Measurements from ENCODE around the gene ARL15.
"Not testable (repeated sequence)": the region's sequence is repeated elsewhere in the genome, so short reads cannot be mapped to it uniquely, and the experiment has no call there.

Gene ARL15

DNA sequence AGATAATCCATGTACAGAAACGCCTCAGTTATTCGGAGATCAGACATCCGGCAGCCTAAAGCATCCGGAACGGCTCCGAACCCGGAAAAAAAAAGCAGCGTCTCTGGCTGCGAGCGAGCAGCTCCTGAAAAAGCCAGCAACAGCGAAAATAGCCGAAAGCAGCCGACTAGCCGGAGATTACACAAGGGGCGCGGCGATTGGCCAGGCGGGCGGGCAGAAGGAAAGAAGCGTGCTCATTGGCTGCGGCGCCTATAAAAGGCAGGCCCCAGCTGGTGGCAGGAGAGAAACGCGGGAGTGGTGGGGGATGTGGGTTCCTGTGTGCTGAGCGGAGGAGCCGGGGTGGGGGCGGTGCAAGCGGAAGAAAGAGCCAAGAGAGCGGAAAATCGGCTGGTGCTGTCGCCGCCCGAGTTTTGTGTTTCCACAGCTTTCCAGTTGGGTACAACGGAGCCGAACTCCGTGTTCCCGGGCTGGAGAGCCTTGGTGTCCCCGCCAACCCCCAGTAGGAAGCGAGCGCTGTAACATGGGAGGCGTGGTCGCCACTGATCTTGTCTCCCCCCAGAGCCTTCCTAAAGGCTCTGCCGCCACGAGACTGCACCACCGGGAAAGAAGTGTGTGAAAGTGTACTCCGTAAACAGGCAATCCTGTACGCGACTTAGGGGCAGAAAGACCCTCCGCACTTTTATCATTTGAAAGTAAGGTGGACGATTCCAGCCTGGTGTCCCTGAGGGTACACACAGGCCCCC is at the start of gene ARL15:
ARL15 (minus strand) TSS at position 141 of the 743 bp plus-strand sequence.
- peak; percentile 97 to 100 (median 99) for DNase-seq
- intact Hi-C loops (cut with DNase I), result no loop called here

DNA sequence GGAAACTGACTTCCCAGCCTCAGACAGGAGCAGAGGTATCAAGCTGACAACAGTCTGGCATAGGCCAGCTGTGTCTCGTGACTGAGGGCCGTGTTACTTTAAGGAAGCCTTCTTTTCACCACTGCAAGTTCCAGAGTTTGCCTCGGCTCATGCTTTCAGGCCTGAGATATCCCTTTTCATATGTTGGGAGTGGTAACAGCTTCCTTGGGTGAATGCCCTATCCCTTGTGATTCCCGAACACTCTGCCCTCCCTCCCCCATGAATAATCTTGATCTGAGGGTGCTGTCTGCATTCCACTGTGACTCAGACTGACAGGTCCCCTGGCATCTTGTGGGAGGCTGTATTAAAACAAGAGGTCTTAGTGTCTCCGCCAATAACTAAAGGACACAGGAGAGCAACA is 49.7 kb upstream of the ARL15 start:
- no peak for DNase-seq
- intact Hi-C loops (cut with DNase I), result no loop called here

DNA sequence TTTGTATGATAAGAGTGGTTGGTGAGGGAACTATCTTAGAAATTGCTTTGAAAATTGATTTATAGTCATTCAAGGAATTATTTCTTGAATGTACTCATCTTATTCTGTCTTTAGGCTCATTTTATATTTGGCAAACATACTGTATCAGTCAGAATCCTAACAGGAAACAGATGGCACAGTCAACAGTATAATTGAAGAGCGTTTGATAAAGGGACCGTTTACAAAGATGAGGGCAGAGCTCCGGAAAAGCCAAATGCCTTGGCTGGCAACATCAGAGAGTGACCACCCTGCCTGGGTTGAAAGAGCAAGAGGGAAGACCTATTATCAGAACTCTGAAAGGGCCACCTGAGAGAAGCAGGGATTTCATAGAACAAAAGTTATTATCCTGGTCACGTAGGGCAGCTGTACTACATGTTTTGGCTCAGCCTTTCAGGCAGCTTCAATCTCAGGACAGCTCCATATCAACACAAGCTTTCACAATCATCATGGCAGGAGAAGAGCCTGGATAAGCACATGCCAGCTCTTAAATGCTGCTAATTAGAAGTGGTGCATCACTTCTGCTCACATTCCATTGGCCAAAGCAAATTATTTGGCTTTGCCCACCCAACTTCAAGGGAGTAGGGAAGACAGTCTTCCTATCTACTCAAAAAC is 47.2 kb upstream of the ARL15 start:
- DNase-seq, result no peak
- intact Hi-C loops (cut with DNase I), result no loop called here

DNA sequence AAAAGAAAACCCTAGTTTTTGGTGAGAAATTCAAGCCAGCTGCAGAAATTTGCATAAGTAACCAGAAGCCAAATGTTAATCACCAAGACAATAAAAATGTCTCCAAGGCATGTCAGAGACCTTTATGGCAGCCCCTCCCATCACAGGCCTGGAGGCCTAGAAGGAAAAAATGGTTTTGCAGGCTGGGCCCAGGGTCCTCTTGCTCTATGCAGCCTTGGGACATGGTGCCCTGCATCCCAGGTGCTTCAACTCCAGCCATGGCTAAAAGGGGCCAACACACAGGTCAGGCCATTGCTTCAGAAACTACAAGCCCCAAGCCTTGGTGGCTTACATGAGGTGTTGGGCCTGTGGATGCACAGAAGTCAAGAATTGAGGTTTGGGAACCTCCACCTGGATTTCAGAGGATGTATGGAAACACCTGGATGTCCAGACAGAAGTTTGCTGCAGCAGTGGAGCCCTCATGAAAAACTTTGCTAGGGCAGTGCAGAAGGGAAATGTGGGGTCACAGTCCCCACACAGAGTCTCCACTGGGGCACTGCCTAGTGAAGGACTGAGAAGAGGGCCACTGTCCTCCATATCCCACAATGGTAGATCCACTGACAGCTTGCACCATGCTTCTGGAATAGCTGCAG is 43.7 kb upstream of the ARL15 start:
- DNase-seq; intact Hi-C loops (cut with DNase I): not testable (repeated sequence)

DNA sequence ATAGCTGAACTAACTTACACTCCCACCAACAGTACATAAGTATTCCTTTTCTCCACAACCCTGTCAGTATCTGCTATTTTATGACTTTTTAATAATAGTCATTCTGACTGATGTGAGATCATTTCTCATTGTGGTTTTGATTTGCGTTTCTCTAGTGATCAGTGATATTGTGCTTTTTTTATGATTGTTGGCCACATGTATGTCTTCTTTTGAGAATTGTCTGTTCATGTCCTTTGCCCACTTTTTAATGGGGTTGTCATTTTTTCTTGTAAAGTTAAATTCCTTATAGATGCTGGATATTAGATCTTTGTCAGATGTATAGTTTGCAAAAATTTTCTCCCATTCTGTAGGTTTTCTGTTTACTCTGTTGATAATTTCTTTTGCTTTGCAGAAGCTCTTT is 42.2 kb upstream of the ARL15 start:
- intact Hi-C loops (cut with DNase I), result not testable (repeated sequence)

DNA sequence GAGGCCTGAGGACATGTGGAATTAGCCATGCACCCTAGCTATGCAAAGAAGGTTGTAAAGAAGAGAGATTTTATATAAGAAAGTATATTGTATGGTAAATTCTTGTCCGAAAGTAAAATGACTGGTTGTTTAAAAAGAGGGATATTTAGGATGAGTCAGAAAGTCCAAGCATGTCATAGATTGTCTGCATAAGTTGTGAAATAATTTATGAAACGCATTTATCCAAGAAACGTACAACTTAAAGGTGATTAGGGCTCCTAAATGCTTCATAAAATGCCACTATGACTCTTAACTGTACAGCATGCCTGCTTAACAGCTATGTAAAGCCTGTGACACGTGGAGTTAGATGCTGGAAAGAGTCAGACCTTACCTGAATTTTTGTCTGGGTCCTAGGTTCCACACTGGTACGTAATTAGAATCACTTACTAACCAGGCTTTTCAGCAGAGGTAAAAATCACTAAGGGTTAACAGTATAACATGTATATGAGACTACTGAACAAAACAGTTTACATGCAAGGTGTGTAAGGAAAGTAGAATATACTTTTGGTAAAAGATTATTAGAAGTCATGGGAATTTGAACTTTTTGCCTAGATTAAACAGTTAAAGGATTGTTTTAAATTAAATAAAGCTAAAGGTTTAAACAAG is 37.0 kb upstream of the ARL15 start:
- DNase-seq, result no peak
- intact Hi-C loops (cut with DNase I), result no loop called here

More for the DNA sequence above, 42.2 kb upstream of the ARL15 start:
- not testable (repeated sequence) for DNase-seq

DNA sequence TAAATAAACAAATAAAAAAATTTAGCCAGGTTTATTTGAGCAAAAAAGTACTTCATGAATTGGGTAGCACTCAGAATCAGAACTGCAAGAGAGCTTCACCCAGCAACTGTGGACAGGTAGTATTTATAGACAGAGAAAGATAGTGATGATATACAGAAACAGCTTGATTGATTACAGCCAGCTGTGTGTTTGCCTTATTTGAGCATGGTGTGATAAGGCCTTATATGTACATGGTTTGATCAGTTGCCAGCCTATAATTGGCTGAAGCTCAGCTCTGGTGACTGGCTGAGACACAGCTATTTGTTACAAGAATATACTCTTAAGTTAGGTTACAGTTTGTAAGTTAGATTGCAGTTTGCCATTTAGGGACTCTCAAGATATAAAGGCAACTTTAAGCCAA is 34.3 kb upstream of the ARL15 start:
- intact Hi-C loops (cut with DNase I), result no loop called here
- no peak for DNase-seq

DNA sequence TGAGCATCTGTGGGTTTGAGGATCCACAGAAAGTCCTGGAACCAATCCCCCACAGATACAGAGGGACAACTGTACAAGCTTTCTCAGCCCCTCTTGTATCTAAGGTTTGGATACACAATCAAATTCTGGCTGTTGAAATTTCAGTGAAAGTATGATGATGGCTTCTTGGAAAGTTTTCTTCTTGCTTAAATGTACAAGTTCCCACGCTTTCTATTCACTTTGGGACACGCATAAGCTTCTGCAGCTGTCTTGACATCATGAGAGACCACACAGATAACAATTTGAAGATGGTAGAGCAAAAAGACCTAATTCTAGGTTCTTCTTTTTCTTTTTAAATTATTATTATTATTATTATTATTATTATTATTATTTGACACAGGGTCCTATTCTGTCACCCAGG is 31.6 kb upstream of the ARL15 start:
- intact Hi-C loops (cut with DNase I), result no loop called here
- DNase-seq, result no peak

DNA sequence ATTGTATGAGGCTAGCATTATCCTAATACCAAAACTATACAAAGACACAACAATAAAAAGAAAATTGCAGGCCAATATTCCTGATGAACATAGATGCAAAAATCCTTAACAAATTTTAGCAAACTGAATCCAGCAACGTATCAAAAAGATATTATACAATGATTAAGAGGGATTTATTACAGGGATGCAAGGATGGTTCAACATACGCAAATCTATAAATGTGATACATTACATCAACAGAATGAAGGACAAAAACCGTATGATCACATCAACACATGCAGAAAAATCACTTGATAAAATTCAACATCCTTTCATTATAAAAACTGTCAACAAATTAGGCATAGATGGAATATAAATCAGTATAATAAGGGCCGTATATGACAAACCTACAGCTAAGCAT is 27.1 kb upstream of the ARL15 start:
- intact Hi-C loops (cut with DNase I), result no loop called here
- no peak for DNase-seq

DNA sequence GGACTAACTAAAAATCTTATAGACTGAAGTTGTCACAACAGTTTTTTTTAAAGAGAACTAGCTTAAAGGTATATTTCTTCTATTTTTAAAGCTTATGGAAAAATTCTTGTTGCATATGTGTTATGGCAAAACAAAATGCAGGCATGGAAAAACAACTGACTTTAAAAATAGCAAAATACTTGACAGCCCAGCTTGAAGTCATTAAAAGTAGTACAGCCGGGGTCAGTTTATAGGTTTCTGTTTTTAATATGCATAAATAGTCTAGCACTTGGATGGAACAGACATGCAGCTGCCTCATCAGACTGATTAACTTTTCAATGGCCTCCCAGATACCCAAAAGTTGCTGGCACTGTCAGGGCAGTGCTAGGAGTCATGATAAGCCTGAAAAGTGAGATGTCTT is 22.3 kb upstream of the ARL15 start:
- no peak for DNase-seq
- intact Hi-C loops (cut with DNase I), result no loop called here

DNA sequence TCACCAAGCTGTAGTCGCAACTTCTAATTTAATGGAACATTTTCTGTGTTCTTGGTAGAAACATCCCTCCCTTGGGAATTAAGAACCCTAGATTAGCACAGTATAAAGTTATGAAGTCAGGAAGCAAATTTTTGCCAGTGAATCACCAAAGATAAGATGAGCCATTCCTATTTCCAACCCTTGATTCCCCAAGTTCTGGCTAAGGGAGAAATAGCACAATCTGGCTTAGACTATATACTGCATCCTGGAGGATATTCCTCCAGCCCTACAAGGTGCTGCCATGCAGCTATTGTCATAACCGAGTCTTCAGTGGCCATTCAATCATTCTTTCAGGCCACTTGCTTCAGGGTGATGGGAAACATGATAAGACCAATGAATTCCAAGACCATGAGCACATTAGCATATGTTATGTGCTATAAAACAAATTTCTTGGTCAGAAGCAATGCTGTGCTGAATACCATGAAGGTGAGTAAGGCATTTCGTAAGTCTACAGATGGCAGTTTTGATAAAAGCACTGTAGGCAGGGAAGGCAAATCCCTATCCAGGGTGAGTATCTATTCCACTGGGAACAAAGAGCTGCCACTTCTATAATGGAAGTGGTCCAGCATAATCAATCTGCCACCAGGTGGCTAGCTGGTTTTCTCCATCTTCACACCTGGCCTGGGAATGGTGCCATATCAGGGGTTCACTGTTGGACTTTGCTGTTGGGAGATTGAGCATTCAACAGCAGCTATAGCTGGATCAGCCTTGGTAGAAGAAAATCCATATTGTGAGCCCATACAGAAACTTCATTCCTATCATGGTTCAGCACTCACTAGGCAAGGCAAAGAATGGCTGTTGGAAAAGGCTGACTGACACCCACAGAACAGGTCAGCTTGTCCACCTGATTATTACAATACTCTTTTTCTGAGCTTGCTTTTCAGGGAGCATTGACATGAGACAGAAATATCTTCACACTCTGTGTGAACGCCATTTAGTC is 19.6 kb upstream of the ARL15 start:
- no peak for DNase-seq
- intact Hi-C loops (cut with DNase I), result no loop called here

DNA sequence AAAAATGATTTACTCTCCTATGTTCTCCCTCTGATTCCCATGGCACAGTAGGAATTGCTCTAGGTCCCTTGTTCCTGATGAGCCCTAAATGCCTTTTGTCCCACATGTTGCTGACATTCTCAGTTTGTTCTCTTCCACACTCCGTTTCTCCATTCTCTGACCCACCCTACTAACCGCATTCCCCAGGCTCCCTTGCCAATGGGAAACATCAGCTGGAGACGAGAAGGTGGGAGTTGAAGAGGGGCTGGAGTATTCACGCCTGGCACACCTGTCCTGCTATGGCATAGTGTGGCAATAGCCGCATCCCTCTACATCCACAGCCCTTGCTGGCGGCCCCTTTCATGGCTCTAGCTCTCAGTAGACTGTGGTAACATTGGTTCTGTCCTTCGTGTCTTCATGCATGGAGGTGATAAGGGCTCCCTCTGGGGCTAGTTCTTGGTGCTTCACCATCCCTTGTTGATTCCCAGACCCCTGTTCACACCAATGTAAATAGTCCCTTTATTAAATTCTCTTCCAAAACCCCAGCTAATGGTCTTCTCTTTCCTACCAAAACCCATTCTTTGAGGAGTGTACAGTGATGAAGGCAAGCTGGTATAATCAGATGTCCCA is 16.4 kb upstream of the ARL15 start:
- DNase-seq, result no peak
- intact Hi-C loops (cut with DNase I), result no loop called here

DNA sequence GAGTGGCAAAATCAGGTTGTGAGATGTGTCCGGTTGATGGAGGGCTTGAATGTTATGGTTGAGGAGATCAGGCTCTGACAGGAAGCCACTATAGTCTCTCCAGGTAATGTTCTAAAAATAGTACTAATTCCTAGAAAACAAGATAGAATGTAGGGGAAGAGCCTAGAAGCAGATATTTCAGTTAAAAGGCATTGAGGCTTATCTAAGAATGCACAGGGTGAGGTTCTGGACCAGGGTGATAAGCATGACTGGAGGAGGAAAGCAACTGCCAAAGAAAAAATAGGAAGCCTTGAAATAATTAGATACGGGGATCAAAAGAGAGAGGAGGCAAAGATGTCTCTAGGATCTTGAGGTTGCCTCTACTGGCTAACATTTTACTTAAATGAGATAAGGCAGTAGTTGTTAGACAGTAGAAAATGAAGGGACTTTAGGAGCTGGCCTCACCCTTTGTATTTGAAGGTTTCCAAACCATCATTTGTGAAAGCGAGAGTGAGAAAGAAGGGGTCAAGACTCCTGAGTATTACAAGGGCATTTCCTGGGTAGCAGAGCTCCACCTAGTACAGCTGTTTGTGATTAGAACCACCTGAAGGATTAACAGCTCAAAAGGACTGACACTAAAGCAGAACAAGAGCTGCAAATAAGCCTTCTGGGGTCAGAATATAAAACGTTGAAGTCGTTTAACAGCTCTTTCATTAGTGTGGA is 15.4 kb upstream of the ARL15 start:
- intact Hi-C loops (cut with DNase I), result no loop called here
- no peak for DNase-seq

DNA sequence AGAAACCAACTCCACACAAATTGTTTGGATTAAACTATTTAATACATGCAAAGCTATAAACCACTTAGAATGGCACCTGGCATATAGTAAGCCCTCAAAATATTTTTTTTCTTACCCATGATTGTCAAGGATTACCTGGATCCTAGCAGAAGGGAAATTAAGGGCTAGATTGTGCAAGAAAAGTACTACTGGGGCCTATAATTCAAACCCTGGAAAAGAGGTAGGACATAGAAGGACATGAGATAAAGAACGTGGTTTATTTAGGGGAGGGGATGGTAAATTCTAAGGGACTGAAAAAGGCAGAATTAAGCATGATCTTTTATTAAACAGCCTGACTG is 14.9 kb upstream of the ARL15 start:
- DNase-seq, result no peak
- intact Hi-C loops (cut with DNase I), result no loop called here

DNA sequence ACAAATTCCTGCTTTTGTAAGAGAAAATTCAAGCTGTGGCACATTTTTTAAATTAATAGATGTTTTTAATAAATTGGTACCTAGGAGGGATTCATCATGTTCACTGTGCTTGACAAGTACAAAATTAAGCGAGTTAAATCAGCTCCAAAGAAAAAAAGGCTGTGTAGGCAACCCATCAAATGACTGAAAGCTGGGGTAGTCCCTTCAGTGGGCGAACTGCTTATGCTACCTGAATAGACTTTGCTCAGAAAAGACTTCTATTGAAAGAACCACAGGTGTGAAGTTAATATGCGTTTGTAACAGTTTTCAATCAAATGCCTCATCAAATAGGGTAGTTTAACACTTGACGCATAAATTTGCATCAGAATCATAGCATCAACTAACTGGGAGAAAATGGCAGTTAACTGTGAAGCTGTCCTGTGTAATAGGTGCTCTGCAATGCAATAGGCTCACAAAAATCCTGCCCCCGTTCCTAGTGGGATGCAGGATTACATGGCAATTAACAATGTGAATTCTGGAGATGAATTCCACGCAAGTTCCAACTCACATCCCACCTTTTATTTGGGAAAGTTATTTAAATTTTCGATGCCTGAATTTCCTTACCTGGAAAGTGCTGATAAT is 14.4 kb upstream of the ARL15 start:
- intact Hi-C loops (cut with DNase I), result no loop called here

DNA sequence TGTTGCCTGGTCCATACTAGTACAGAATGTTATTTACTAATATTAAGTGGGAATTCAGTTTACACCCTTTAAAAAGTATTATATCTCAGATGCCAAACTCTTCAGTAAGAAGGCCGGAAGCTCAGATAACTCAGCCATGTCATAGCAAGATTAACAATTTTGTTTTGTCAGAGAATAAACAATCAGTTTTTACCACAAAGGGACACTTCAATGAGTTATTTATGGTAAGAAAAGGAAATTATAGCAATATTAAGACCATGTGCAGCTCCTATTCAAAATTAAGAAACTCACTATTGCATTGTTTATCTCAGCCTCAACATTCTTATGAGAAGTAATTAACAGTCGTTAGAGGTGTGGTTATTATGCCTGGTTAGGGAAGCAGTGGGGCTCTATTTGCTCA is 13.1 kb upstream of the ARL15 start:
- no peak for DNase-seq
- intact Hi-C loops (cut with DNase I), result no loop called here

More for the DNA sequence above, 14.4 kb upstream of the ARL15 start:
- DNase-seq, result peak in 36 of 42 donors; percentile 9 to 85 (median 44)

DNA sequence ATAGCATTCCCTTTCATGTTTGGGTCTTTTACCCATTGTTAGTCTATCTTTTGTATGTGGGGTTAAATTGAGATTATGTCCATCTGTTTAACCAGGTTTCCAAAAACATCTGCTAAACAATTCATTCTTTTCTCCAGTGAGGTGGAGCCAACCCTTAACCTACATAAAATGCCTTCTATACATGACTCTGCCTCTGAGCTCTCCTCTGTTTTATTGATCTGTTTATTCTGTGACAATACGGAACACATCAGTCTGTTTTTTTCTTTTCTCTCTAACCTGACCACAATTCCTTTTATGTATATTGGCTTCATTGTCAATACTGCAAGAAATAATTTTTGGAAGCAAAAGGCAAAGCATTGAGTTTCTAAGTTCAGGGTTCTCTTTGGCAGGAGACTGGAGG is 9.9 kb upstream of the ARL15 start:
- intact Hi-C loops (cut with DNase I), result no loop called here
- no peak for DNase-seq
